Nephron (organoid): ENCODE data around the gene POLR2J3.
"Not testable (repeated sequence)": the region's sequence is repeated elsewhere in the genome, so short reads cannot be mapped to it uniquely, and the experiment has no call there.

Experiments used
- H3K27ac Mint-ChIP-seq, 3 experiments: 2 replicates each; pipeline ENCODE4 v1.8.0; 2020; ENCODE audit warnings: mixed read lengths in 3 of 3, mild to moderate bottlenecking in 2 of 3, moderate library complexity in 1 of 3
- H3K27me3 Mint-ChIP-seq: 2 replicates; pipeline ENCODE4 v1.8.0; 2021; ENCODE audit warnings: low read depth, mild to moderate bottlenecking, moderate library complexity, mixed read lengths
- H3K36me3 Mint-ChIP-seq: 2 replicates; pipeline ENCODE4 v1.8.0; 2020; ENCODE audit warnings: low read depth, mixed read lengths
- H3K4me1 Mint-ChIP-seq: 2 replicates; pipeline ENCODE4 v1.8.0; 2020; ENCODE audit warnings: mixed read lengths
- H3K4me3 Mint-ChIP-seq, 3 experiments: 2 replicates each; pipeline ENCODE4 v1.8.0; 2020; ENCODE audit warnings: mild to moderate bottlenecking in 3 of 3, mixed read lengths in 3 of 3, moderate library complexity in 2 of 3
- H3K9me3 Mint-ChIP-seq: 2 replicates; pipeline ENCODE4 v1.8.0; 2020; ENCODE audit warnings: mixed read lengths

POLR2J3 gene

DNA sequence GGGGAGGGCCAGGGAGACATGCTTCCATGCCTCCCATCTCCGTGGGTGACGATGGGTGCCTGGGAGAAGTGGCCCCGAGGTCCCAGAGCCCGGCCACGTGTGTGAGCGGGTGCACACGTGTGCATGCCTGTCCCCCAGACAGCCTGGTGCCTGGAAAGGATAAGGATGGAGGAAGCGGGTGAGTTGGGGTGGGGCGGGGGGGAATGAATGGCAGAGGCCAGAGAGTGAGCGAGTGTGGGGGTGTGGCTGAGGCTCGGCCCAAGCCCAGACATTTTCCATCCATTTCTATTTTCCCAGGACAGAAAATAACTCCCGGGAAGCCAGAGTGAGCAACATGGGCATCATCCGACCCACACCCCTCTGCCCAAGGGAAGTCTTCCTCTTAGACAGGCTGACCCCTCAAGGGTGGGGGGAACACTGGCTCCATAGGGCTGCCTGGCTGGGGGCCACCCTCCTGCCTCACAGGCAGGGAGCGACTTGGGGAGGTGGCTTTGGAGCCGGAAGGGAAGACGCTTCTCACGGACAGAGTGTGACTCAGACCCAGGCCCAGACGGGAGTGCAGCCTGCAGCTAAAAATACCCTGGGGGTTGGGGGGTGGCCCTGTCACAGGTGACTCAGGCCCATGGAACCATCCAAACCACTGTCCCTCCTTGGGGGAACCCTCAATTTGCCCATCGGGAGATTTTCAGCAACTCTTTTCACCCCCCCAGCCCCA is 32.2 kb upstream of the POLR2J3 start:
- H3K27me3 Mint-ChIP-seq, H3K9me3 Mint-ChIP-seq: not testable (repeated sequence)

DNA sequence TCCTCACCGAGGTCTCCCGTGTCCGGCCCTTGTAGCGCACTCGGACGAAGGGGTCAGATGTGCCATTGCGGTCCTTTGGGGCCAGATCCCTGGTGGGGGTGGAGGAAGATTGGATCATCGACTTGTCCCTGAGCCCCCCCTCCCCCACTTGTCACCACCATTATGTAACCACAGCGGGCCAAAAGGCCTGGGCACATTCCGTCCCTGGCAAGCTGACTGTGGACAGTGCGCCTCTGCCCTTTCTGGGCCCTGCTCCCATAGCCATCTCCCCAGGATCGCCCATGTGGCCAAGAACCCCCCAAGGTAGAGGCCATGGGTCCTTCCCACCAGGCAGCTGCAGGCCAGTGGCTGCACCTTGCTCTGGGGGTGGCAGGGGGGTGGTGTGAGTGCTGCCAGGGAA is 29.9 kb upstream of the POLR2J3 start:
- not testable (repeated sequence) for H3K9me3 Mint-ChIP-seq, H3K36me3 Mint-ChIP-seq, H3K4me1 Mint-ChIP-seq, H3K27me3 Mint-ChIP-seq, H3K27ac Mint-ChIP-seq, H3K4me3 Mint-ChIP-seq

More for the DNA sequence above, 32.2 kb upstream of the POLR2J3 start:
- H3K4me3 Mint-ChIP-seq, H3K4me1 Mint-ChIP-seq, H3K27ac Mint-ChIP-seq, H3K36me3 Mint-ChIP-seq: not testable (repeated sequence)

DNA sequence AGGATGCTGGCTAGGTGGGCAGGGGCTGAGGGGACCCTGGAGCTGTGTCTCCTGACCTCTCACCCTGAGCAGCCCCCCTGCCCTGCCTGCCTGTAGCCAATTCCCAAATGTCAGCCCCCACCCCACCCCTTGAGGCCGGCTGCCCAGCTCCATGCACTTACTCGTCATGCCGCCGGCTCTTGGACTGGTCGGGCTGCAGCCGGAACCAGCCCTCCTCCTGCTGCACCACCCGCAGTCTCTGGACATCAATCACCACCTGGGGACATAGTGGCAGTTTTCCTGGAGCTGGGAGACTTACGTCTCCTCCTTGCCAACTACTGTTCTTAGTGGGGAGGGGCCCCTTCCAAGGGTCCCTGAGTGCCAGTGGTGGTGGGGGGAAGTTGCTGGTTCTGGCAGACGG is 27.3 kb upstream of the POLR2J3 start:
- not testable (repeated sequence) for H3K4me3 Mint-ChIP-seq, H3K27me3 Mint-ChIP-seq, H3K36me3 Mint-ChIP-seq, H3K27ac Mint-ChIP-seq, H3K9me3 Mint-ChIP-seq, H3K4me1 Mint-ChIP-seq

DNA sequence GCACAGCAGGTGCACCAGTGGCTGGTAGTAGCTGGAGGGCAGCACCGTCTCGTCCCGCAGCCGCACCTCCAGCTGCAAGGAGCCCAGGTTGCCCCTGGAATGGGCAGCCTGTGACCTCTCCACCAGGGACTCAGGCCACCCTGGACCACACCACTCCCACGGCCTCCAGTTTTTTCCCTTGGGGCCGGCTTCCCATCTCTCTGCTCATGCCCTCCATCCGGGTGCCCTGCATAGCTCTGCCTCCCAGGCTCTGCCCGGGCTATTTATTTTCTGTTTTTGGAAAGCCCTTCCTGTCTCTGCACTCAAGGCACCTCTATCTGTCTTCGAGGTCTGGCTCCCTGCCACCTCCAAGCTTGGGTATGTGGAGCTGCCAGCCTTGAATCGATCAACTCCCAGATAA is 23.7 kb upstream of the POLR2J3 start:
- not testable (repeated sequence) for H3K27ac Mint-ChIP-seq, H3K36me3 Mint-ChIP-seq, H3K4me1 Mint-ChIP-seq, H3K4me3 Mint-ChIP-seq, H3K27me3 Mint-ChIP-seq, H3K9me3 Mint-ChIP-seq

DNA sequence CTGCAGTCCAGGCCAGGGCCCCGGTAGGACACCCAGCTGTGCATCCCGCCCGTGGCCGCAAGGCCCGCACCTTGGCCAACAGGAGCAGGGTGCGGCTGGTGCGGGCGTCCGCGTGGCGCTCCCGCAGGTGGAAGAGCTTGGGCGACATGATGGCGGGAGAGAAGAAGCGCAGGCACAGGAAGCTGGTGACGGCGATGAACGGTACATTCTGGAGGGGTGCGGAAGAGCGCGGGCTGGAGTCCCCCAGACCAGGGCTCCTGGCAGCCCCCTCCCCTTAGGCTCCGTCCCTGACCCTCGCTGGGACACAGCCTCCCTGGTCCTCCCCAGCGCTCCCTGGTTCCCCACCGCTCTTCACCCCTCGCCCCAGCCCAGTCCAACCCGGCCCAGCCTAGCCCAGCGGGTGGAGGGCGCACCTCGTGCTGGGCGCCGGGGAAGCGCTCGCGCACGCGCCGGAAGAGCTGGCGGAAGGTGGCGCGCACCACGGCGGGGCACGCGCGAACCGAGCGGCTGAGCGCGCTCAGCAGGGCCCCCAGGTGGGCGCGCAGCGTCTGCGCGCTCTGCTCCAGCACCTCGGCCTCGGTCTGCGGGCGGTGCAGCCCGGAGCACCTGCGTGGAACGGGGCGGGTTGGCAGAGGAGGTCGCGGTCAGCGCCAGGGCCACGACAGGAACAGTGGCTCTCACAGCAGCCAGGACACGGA is 21.4 kb upstream of the POLR2J3 start:
- H3K27ac Mint-ChIP-seq, H3K4me3 Mint-ChIP-seq, H3K4me1 Mint-ChIP-seq, H3K27me3 Mint-ChIP-seq, H3K9me3 Mint-ChIP-seq, H3K36me3 Mint-ChIP-seq: not testable (repeated sequence)

DNA sequence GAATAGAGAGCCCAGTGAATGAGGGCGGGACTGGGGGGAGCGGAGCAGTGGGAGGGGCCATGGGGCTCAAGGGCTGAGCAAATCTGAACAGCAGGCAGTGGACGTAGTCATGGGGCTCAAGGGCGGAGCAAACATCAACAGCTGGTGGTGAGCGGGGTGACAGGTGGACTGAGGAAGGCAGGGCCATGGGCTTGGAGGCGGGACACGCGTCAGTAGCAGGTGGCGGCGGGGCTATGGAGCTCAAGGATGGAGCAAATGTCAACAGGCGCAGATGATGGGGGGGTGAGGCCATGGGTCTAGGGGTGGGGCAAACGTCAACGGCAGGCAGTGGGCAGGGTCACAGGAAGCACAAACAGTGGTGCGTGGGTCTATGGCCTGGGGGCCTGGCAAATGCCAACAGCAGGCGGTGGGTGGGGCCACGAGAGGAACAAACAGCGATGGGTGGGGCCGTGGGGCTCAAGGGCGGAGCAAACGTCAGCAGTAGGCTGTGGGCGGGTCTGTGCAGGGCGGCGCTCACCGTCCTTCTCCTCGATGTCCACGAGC is 20.2 kb upstream of the POLR2J3 start:
- H3K36me3 Mint-ChIP-seq, H3K9me3 Mint-ChIP-seq, H3K27ac Mint-ChIP-seq, H3K27me3 Mint-ChIP-seq, H3K4me1 Mint-ChIP-seq, H3K4me3 Mint-ChIP-seq: not testable (repeated sequence)

DNA sequence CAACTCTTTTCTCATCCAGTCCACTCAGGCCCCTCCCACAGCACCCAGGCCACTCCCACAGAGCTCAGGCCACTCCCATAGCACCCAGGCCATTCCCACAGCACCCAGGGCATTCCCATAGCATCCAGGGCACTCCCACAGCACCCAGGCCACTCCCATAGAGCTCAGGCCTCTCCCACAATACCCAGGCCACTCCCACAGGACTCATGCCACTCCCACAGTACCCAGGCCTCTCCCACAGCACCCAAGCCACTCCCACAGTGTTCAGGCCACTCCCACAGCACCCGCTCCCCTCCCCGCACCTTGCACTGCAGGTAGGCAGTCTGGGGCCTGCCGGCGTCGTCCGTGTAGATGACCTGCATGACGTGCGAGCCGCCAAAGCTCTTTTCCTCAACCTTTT is 17.5 kb upstream of the POLR2J3 start:
- not testable (repeated sequence) for H3K27me3 Mint-ChIP-seq, H3K27ac Mint-ChIP-seq, H3K9me3 Mint-ChIP-seq, H3K4me3 Mint-ChIP-seq, H3K4me1 Mint-ChIP-seq, H3K36me3 Mint-ChIP-seq

DNA sequence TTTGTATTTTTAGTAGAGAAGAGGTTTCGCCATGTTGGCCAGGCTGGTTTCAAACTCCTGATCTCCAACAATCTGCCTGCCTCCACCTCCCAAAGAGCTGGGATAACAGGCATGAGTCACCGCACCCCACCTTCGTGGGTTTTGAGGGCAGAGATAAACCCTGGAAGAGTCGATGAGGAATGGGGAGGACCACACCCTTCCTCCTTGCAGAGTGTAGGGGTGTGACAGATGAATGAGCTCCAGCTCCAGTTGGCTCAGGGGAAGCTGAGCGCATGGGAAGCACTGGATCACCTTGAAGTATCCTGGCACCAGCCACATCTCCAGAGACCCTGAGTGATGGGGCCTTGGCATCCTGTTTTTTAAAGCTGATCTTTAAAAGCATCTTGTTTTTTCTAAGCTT is 11.1 kb upstream of the POLR2J3 start:
- not testable (repeated sequence) for H3K4me3 Mint-ChIP-seq, H3K9me3 Mint-ChIP-seq, H3K4me1 Mint-ChIP-seq, H3K27me3 Mint-ChIP-seq, H3K27ac Mint-ChIP-seq, H3K36me3 Mint-ChIP-seq

DNA sequence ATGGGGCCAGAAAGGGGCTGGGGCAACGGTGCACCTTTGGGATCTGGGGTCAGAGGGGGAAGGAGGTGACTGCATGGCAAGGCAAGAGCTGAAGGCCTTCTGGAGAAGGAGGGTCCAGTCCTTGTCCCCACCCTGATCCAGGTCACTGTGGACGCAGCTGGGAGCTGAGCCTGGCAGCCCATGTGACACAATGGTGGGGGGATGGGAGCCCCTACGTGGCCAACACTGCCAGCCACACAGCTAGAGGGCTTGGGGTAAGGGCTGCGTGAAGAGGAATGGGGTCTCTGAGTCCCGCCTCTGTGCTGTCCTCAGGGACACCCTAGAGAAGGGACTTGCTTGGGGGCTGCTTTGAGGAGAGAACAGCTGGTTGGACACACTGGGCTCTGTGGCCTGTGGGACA is 9.3 kb upstream of the POLR2J3 start:
- not testable (repeated sequence) for H3K4me3 Mint-ChIP-seq, H3K27me3 Mint-ChIP-seq, H3K27ac Mint-ChIP-seq, H3K4me1 Mint-ChIP-seq, H3K36me3 Mint-ChIP-seq, H3K9me3 Mint-ChIP-seq

DNA sequence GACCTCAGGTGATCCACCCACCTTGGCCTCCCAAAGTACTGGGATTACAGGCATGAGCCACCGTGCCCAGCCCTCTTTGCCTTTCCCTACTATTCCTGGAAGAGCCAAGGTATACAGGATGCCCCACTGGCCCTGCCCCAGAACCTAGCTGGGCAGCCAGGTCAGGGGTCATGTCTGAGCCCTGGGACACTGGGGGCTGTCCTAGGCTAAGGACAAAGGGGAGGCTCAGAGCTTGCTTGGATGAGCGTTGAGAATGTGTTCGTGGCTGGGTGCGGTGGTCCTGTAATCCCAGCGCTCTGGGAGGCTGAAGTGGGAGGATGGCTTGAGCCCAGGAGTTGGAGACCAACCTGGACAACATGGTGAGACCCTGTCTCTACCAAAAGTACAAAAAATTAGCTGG is 6.1 kb upstream of the POLR2J3 start:
- not testable (repeated sequence) for H3K27me3 Mint-ChIP-seq, H3K4me1 Mint-ChIP-seq, H3K27ac Mint-ChIP-seq, H3K36me3 Mint-ChIP-seq, H3K4me3 Mint-ChIP-seq, H3K9me3 Mint-ChIP-seq

DNA sequence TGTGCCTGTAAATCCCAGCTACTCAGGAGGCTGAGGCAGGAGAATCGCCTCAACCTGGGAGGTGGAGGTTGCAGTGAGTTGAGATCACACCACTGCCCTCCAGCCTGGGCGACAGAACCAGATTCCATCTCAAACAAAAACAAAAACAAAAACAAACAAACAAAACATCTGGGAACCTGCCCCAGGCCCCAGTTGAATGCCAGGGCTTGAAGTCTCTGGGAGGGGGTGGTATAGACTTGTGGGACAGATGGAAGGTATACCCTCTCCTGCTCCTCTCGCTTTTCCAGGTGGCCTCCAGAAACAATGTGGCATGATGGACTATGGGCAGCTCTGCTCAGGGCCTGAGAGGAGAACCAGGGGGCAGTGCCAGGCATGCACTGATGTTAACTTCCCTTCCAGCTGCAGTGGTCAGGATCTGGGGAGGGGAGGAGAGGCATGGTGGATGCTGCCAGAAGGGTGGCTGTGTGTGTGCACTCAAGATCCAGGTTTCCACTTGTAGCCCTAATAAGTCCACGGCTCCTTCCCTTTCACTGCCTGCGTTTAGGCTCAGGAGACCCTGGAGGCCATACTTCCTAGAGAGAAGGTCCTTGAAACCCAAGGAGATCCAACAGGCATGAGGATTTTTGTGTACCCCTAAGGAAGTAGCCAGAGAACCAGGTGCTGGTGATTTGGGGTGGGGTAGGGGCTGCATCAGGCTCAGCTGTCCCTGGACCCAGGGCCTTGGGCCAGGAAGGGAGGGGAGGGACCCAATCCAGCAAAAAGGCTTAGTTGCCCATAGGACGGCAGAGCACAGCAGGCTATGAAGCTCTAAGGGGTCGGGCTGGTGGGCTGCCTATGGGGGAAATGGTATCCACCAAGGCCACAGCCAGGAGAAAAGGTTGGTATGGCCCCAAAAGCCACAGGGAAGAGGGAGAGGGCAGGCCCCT is 5.2 kb upstream of the POLR2J3 start:
- H3K27me3 Mint-ChIP-seq, H3K36me3 Mint-ChIP-seq, H3K4me1 Mint-ChIP-seq, H3K27ac Mint-ChIP-seq, H3K9me3 Mint-ChIP-seq, H3K4me3 Mint-ChIP-seq: not testable (repeated sequence)

DNA sequence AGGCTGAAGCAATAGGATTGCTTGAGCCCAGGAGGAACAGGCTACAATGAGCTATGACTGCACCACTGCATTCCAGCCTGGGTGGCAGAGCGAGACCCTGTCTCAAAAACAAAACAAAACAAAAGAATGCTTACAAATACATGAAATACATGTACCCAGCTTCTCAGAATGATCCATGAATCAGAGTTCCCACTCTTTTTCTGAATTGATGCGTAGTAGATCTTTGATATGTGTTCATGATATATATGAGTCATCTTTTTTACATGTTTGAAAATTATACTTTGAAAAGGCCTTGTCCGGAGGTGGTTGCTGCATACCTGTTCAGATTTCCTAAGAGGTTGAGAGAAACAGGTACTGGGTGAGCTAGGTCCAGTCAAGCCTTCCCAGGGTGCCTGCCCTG is 4.0 kb upstream of the POLR2J3 start:
- not testable (repeated sequence) for H3K27me3 Mint-ChIP-seq, H3K9me3 Mint-ChIP-seq, H3K4me1 Mint-ChIP-seq, H3K36me3 Mint-ChIP-seq, H3K4me3 Mint-ChIP-seq, H3K27ac Mint-ChIP-seq

DNA sequence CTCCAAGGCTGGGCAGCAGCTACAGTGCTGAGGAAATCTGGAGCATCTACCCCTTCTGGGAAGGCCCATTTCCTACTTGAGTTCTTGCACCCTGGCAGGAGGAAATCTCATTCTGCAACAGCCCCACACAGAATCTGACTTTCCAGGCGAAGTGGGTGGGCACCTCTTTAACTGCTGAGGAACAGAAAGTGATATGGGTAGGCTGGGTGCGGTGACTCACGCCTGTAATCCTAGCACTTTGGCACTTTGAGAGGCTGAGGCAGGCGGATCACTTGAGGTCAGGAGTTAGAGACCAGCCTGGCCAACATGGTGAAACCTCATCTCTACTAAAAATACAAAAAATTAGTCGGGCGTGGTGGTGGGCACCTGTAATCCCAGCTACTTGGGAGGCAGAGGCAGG is 2.2 kb upstream of the POLR2J3 start:
- not testable (repeated sequence) for H3K36me3 Mint-ChIP-seq, H3K27me3 Mint-ChIP-seq, H3K27ac Mint-ChIP-seq, H3K9me3 Mint-ChIP-seq, H3K4me3 Mint-ChIP-seq, H3K4me1 Mint-ChIP-seq

DNA sequence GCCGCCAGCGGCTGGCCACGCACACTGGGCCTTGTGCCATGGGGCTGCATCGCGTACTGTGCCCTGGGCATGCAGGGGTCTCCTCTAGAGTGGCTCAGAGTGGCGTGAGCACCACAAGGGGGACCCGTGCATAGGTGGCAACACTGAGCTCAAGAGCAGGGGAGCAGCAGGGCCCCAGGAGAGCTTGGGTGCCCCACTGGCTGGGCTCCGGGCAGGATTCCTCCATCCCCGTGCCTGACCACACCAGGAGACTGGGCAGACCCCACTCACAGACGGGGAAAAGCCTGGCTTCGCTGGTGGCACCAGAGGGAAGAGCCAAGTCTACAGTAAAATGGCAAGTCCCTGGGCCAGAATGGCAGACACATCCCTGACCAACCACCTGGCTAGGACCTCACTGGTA is 3.8 kb downstream of the POLR2J3 start:
- H3K9me3 Mint-ChIP-seq, H3K4me1 Mint-ChIP-seq, H3K27ac Mint-ChIP-seq, H3K27me3 Mint-ChIP-seq, H3K4me3 Mint-ChIP-seq, H3K36me3 Mint-ChIP-seq: not testable (repeated sequence)

DNA sequence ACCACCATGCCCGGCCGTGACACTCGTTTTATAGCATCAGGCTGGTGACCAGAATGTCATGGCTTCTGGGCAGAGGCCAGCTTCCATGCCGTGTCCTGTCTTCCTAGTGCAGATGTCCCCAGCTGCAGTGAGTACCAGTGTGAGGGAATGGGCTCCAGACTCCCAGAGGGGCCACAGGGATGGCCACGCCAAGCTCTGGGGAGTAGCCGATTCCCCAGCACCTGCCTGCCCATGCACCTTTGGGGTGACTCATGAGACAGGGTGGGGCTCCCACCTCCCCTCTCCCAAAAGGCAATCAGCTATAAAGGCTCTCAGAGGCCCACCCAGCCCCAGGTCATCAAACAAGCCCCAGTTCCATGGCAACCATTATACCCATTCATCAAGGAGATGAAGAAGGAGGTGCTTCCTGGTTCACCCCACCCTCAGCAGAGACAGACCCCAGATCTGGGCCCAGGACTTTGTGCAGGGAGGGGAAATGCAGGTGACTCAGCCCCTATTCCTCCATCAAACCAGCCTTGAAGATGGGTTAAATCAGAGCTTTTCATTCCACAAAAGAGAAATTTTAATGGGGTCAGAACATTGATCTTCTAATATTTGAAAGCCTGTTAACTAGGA is 21.5 kb downstream of the POLR2J3 start, which contains the start of gene SPDYE2:
Gene SPDYE2, plus strand, starts transcription at position 419 of the 615 bp plus-strand sequence. CDS start 2,030 bp downstream, outside the sequence.
- H3K4me1 Mint-ChIP-seq, H3K27ac Mint-ChIP-seq, H3K36me3 Mint-ChIP-seq, H3K9me3 Mint-ChIP-seq, H3K4me3 Mint-ChIP-seq, H3K27me3 Mint-ChIP-seq: not testable (repeated sequence)
